Measurements from ENCODE around the gene CEP120.

Gene CEP120

GRCh38 chr5:123391009-123391408 is 32.2 kb downstream of the CEP120 start:
- DNase-seq (ENCODE audit: low read depth) = no peak
- H3K4me3 ChIP-seq (ENCODE audit: low read depth, low read length) = no peak overlapping the region
- no peak for TF ChIP-seq CTCF (IDR thresholded peaks at IDR 0.05; ENCODE audit: control insufficient read depth, extremely low read depth, insufficient read depth)

GRCh38 chr5:123389794-123390193 is 33.4 kb downstream of the CEP120 start:
- no peak for TF ChIP-seq CTCF (IDR thresholded peaks at IDR 0.05; ENCODE audit: control insufficient read depth, extremely low read depth, insufficient read depth)
- H3K4me3 ChIP-seq (ENCODE audit: low read depth, low read length) = no peak overlapping the region

GRCh38 chr5:123387313-123387712 is 35.9 kb downstream of the CEP120 start:
- no peak for TF ChIP-seq CTCF (IDR thresholded peaks at IDR 0.05; ENCODE audit: control insufficient read depth, extremely low read depth, insufficient read depth)
- DNase-seq (ENCODE audit: low read depth) = no peak
- no peak overlapping the region for H3K4me3 ChIP-seq (ENCODE audit: low read depth, low read length)

More at GRCh38 chr5:123389794-123390193, 33.4 kb downstream of the CEP120 start:
- DNase-seq (ENCODE audit: low read depth) = no peak

- DNase-seq (ENCODE audit: low read depth) = no peak
- H3K4me3 ChIP-seq (ENCODE audit: low read depth, low read length) = no peak overlapping the region
- no peak for TF ChIP-seq CTCF (IDR thresholded peaks at IDR 0.05; ENCODE audit: control insufficient read depth, extremely low read depth, insufficient read depth)
Measured at GRCh38 chr5:123382252-123382651, 41.0 kb downstream of the CEP120 start.

- H3K4me3 ChIP-seq (ENCODE audit: low read depth, low read length) = no peak overlapping the region
- no peak for DNase-seq (ENCODE audit: low read depth)
- peak; percentile 48 for TF ChIP-seq CTCF (IDR thresholded peaks at IDR 0.05; ENCODE audit: control insufficient read depth, extremely low read depth, insufficient read depth)
Measured at GRCh38 chr5:123371575-123372179, 51.5 kb downstream of the CEP120 start.

GRCh38 chr5:123369371-123369968 is 53.7 kb downstream of the CEP120 start:
- no peak for DNase-seq (ENCODE audit: low read depth)
- H3K4me3 ChIP-seq (ENCODE audit: low read depth, low read length) = no peak overlapping the region
- no peak for TF ChIP-seq CTCF (IDR thresholded peaks at IDR 0.05; ENCODE audit: control insufficient read depth, extremely low read depth, insufficient read depth)

GRCh38 chr5:123367739-123368138 is 55.5 kb downstream of the CEP120 start:
- TF ChIP-seq CTCF (IDR thresholded peaks at IDR 0.05; ENCODE audit: control insufficient read depth, extremely low read depth, insufficient read depth) = peak; percentile 39
- H3K4me3 ChIP-seq (ENCODE audit: low read depth, low read length) = no peak overlapping the region
- DNase-seq (ENCODE audit: low read depth) = no peak

Data from LNCaP clone FGC (cell line).